ENCODE data around the gene INPP5J.

- TF ChIP-seq CTCF (IDR thresholded peaks at IDR 0.05; ENCODE audit: low read depth, low read length) (no peak), POLR2A (IDR thresholded peaks at IDR 0.05; ENCODE audit: extremely low read depth, insufficient read length) (no peak), MAX (IDR thresholded peaks at IDR 0.05; ENCODE audit: low read depth, low read length) (no peak), MYC (IDR thresholded peaks at IDR 0.05; ENCODE audit: low read depth, low read length) (no peak)
These were observed 42.5 kb upstream of the INPP5J start for GRCh38 chr22:31080164-31080847.
